GM12873 (cell line): ENCODE results near the gene STXBP6.

Experiments used
- TF ChIP-seq, protein P1 (sequence below): IDR thresholded peaks from 2 replicates; pipeline ENCODE4 v1.5.1; 2012; ENCODE audit warnings: low read depth, mild to moderate bottlenecking, moderate library complexity, low read length, control low read depth; ENCODE audit not compliant: insufficient read depth; ENCODE audit errors: missing control alignments

The STXBP6 gene

DNA sequence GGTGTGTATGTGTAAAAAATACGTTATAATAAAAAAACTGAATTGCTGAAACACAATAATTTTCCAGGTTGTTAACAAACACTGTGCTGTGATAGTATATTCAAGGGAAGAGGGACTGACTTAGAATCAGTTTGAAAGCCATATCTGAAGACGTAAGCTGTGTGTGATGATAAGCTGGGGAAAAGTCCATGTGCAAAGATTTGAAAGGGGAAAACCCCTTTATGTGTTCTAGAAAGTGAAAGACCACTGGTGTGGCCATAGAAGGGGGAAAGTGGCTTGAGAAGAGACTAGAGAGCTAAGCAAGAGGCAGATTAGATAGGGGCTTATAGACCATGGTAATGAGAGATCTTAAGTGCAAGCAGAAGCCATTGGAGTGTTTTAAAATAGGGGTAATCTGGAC lies 220.1 kb downstream of the STXBP6 start:
- TF ChIP-seq, protein P1, sequence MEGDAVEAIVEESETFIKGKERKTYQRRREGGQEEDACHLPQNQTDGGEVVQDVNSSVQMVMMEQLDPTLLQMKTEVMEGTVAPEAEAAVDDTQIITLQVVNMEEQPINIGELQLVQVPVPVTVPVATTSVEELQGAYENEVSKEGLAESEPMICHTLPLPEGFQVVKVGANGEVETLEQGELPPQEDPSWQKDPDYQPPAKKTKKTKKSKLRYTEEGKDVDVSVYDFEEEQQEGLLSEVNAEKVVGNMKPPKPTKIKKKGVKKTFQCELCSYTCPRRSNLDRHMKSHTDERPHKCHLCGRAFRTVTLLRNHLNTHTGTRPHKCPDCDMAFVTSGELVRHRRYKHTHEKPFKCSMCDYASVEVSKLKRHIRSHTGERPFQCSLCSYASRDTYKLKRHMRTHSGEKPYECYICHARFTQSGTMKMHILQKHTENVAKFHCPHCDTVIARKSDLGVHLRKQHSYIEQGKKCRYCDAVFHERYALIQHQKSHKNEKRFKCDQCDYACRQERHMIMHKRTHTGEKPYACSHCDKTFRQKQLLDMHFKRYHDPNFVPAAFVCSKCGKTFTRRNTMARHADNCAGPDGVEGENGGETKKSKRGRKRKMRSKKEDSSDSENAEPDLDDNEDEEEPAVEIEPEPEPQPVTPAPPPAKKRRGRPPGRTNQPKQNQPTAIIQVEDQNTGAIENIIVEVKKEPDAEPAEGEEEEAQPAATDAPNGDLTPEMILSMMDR, result no peak

DNA sequence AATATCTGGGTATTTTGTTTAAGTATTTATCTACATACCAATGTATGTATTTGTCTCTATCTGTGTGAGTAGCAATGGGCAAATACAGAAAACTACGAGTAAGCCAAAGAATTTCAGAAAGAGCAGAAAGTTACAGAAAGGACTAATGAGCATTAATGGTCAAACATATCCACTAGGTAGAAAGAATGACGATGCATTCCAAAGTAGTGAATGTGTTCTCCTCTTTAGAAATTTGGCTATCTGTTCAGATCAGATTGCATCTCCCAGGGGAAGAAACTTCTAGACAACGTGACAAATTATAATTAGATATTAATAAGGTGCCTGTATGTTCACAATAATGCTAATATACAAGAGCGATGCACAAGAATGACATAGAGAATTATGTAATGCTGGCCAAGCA lies 221.5 kb downstream of the STXBP6 start:
- TF ChIP-seq, protein P1, result no peak

DNA sequence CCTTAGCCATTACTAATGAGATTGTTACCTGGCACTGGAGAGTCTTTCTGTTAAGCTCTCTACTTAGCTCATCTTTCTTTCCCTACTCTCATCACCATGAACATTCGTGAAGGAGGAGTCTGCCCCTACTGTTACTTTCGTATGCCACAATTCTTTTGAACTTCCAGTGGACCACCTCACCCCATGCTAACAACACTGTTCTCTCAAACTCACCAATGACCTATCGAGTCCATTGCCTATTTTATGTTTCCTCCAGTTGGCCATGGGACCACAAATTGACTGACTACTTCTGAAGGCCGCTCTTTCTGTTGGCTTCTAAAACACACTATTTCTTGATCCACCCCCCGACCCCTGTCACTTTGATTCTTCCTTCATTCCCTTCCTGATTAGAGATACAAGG lies 223.6 kb downstream of the STXBP6 start:
- TF ChIP-seq, protein P1, result no peak

DNA sequence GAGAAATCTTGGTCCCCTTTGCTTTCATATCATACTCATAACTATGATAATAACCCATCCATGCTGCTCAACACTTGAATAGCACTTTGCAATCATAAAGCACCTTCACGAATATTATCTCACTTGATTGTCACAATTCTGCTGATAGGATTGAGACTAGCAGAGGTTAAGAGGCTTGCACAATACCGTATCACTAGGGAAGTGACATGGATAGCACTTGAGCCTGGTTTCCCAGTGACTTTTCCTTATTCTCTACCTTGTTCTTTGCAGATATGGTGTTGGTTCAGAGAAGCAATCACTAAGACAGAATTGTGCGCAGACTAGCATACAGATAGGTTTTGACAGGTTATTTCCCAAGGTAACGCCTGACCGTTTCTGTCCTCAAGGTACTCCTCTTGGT lies 229.3 kb downstream of the STXBP6 start:
- TF ChIP-seq, protein P1, result no peak

DNA sequence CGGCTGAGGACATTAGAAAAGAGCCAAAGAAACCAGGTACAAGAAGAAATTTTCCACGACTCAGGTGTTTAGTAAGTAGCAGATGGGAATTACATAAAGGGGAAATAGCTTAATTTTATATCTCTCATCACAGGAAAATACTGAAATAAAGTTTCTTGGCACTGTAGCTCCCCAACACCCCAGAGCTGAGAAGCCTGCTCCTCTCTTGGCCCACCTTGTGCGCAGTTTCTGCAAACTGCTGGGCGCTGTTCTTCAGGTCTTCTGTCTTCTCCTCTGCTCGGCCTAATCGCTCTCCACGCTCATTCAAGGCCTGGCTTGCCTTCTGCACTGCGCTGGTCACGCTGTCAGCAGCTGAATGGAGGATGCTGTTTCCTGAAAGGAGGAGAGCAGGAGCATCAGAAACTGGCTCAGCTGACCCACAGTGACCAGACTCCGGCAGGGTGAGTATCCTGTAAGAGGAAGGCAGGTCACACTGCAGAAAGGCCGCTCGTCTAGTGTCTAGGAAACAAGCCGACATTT lies 231.1 kb downstream of the STXBP6 start:
- TF ChIP-seq, protein P1, result no peak

DNA sequence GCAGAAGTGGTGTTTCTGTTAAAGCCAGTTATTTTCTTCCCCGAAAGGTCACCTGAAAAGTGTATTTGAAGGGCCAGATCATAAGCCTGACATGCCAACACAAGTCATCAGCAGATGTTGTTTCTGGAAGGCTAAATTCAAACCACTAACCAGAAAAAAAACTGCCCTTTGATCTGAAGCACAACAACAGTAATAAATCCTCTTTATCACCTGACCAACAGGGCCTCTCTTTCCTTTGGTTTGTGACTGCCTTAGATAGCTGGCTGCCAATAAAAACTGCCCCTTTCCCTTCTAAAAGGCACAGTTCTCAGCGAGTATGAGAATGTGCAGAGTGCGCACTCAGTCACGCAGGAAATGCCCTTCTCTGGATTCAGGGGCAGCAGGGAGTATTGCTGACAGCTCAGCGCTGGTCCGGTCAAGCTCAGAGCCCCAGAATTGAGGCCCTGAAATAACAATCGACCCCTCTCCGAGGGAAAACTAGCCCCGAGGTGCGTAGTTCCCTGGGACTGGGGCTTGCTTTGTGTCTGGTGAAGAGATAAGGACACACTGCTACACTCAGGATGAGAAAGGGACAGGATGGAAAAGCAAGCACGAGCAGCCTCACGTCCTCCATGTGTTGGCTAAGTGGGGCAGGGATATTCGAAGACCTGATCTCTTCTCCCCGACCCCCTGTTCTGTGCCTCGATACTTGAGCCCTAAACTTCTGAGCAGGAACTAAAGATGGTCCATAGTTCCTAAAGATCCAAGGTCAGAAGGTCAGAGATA lies 231.7 kb downstream of the STXBP6 start:
- TF ChIP-seq, protein P1, result no peak

DNA sequence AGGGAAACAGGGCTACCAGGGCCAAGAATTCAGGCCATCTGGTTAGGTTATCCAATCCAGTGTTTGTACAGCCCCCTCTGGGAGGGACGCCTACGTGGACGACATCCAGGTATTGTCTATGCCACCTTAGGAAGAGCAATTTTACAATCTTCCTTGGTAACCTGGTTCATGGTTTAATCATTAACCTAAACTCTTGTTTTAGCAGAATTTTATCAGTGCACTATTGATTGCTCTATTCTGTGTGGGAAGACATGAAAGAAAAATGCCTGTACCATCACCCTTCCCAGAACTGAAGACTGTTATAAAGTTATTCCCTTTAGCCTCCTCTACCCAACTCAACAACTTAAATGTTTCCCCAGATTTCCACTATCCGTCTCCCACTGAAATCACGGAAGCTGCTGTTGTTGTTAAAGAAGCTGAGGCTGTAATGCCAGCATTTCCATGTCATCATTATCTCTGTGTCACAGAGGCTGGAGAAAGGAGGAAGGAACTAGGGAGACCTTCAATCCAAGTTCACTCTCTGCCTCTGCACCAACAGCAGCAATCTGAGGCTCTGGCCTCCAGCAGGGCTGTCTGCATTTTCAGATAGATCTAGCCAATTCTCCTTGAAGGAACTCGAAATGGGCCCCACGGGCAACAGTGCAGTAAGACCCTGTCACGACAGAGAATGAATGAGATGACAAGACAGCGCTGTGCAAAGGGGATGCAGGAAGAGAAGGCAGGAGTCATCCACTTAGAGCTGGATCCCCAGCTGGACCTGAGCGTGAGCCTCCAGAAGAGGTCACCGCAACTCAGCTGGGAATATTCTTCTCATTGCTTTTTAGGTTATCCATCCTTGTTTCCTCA lies 232.5 kb downstream of the STXBP6 start:
- TF ChIP-seq, protein P1, result peak; percentile 14
